ENCODE results near the gene ELMO1. TPM values are rescaled to one million over a fixed set of nuclear protein-coding genes. Genes with fewer than 3 reads are reported as not detected.

Gene ELMO1
- total RNA-seq, 1 experiment from 2014 or later: not detected

DNA sequence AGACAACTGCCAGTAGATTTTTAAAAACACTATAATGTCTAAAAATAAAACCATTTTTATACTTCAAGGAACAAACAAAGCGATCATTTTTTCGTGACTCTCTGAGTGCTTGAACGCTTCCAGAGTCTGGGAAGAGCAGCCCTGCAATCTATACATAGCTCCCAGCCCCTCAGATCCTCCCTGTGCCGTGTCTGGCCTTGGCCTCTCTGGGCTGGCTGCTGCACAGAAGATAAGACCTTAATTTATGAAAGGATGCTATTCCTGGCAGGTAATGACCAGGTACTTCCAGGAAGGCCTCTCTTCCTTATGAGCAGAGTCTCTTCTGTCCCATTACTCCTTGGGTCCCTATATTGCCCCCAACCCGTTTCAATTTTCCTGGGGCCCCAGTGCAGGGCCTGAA, 523.5 kb downstream of the ELMO1 start:
- Histone ChIP-seq H2AFZ (ENCODE audit: low read length) (no peak overlapping the region), H3K36me3 (ENCODE audit: low read depth, low read length) (no peaks in the 10 kb centered on the region), H3K9me3 (ENCODE audit: low read length) (no peaks in the 10 kb centered on the region), H4K20me1 (ENCODE audit: low read length) (no peaks in the 10 kb centered on the region), H3K27ac (ENCODE audit: low read length) (no peak overlapping the region), H3K79me2 (ENCODE audit: low read length) (no peaks in the 10 kb centered on the region), H3K9me2 (replicated peaks; ENCODE audit: low read length) (no peaks in the 10 kb centered on the region), H3K4me1 (ENCODE audit: insufficient read depth, low read length) (no peaks in the 10 kb centered on the region), H3F3A (ENCODE audit: low read length, unreplicated experiment) (no peaks in the 10 kb centered on the region), H3K4me2 (ENCODE audit: low read length) (no peak overlapping the region), H3K27me3 (ENCODE audit: low read length) (no peaks in the 10 kb centered on the region), H3K4me3 (ENCODE audit: low read length) (no peak overlapping the region), H3K9ac (ENCODE audit: low read length) (no peak overlapping the region)
- intact Hi-C loops (cut with micrococcal nuclease): no loop called here
- no peak for ATAC-seq
- ChIA-PET CTCF (no interaction called here), POLR2A (ENCODE audit: unreplicated experiment) (no interaction called here)
- TF ChIP-seq, protein P1, sequence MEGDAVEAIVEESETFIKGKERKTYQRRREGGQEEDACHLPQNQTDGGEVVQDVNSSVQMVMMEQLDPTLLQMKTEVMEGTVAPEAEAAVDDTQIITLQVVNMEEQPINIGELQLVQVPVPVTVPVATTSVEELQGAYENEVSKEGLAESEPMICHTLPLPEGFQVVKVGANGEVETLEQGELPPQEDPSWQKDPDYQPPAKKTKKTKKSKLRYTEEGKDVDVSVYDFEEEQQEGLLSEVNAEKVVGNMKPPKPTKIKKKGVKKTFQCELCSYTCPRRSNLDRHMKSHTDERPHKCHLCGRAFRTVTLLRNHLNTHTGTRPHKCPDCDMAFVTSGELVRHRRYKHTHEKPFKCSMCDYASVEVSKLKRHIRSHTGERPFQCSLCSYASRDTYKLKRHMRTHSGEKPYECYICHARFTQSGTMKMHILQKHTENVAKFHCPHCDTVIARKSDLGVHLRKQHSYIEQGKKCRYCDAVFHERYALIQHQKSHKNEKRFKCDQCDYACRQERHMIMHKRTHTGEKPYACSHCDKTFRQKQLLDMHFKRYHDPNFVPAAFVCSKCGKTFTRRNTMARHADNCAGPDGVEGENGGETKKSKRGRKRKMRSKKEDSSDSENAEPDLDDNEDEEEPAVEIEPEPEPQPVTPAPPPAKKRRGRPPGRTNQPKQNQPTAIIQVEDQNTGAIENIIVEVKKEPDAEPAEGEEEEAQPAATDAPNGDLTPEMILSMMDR (conservative IDR thresholded peaks at IDR 0.05; ENCODE audit: low read depth, low read length): no peak
- TF ChIP-seq EZH2 (IDR thresholded peaks at IDR 0.05; ENCODE audit: low read length, unreplicated experiment): no peak
- no TSS peak for BruUV-seq (replicated peaks)
- no peak for DNase-seq

DNA sequence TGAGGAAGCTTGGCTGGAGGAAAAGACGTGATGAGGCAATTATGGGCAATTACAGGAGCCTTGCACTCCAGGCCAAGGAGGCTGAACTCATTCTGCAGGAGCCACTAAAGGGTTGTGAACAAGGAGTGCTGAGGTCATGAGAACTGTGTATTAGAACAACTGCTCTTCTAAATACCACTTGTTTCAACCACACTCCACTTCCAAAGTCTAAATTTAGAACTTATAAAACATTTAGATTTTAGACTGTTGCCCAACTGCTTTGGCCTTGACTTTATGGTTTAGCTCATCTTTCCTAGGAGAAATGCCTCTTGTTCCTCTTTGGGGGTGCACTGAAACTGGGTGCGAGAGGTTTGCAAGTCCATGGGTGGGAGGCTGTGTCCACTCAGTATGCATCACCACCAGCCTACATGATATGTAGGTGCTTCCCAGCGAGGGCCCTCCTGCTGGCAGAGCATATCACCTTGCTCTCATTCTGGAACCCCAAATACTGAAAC, 524.7 kb downstream of the ELMO1 start:
- POLR2A ChIA-PET (ENCODE audit: unreplicated experiment): no interaction called here
- no peak overlapping the region for H3K4me2 ChIP-seq (ENCODE audit: low read length)
- H2AFZ ChIP-seq (ENCODE audit: low read length): no peak overlapping the region
- no peaks in the 10 kb centered on the region for H3K9me3 ChIP-seq (ENCODE audit: low read length)
- DNase-seq: no peak
- H3K36me3 ChIP-seq (ENCODE audit: low read depth, low read length): no peaks in the 10 kb centered on the region
- TF ChIP-seq EZH2 (IDR thresholded peaks at IDR 0.05; ENCODE audit: low read length, unreplicated experiment): no peak
- TF ChIP-seq EZH2phosphoT487 (IDR thresholded peaks at IDR 0.05; ENCODE audit: borderline replicate concordance, low read length): no peak
- TF ChIP-seq, protein P1 (conservative IDR thresholded peaks at IDR 0.05; ENCODE audit: low read depth, low read length): no peak
- H3K27ac ChIP-seq (ENCODE audit: low read length): no peak overlapping the region
- intact Hi-C loops (cut with micrococcal nuclease): no loop called here
- H3F3A ChIP-seq (ENCODE audit: low read length, unreplicated experiment): no peaks in the 10 kb centered on the region
- H3K4me1 ChIP-seq (ENCODE audit: insufficient read depth, low read length): no peaks in the 10 kb centered on the region
- CTCF ChIA-PET: no interaction called here
- no peaks in the 10 kb centered on the region for H3K27me3 ChIP-seq (ENCODE audit: low read length)
- no TSS peak for BruUV-seq (replicated peaks)
- H3K79me2 ChIP-seq (ENCODE audit: low read length): no peaks in the 10 kb centered on the region
- no peak for ATAC-seq
- H3K9me2 ChIP-seq (replicated peaks; ENCODE audit: low read length): no peaks in the 10 kb centered on the region
- no peak overlapping the region for H3K4me3 ChIP-seq (ENCODE audit: low read length)
- no peaks in the 10 kb centered on the region for H4K20me1 ChIP-seq (ENCODE audit: low read length)
- H3K9ac ChIP-seq (ENCODE audit: low read length): no peak overlapping the region

DNA sequence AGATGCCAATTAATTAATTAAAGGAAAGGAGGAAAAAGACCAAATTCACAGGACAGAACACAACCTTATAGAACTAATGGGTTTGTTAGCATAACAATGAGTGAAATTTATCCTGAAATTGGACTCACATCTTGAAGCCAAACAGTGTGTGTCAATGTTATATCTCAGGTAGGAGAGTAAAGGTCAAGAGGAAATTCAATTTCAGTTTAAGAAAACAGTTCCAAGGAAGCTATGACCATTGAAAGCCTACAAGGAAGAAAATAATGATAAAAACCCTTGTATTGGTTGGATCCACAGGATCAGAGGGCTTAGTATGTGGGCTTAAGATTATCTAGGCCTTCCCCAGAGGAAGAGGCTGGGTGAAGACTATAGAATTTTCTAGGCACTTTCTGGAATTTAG, 525.5 kb downstream of the ELMO1 start:
- Histone ChIP-seq H3K4me3 (ENCODE audit: low read length) (no peak overlapping the region), H3K27ac (ENCODE audit: low read length) (no peak overlapping the region), H4K20me1 (ENCODE audit: low read length) (no peaks in the 10 kb centered on the region), H3K4me2 (ENCODE audit: low read length) (no peak overlapping the region), H2AFZ (ENCODE audit: low read length) (no peak overlapping the region), H3F3A (ENCODE audit: low read length, unreplicated experiment) (no peaks in the 10 kb centered on the region), H3K36me3 (ENCODE audit: low read depth, low read length) (no peaks in the 10 kb centered on the region), H3K4me1 (ENCODE audit: insufficient read depth, low read length) (no peaks in the 10 kb centered on the region), H3K79me2 (ENCODE audit: low read length) (no peaks in the 10 kb centered on the region), H3K9me2 (replicated peaks; ENCODE audit: low read length) (no peaks in the 10 kb centered on the region), H3K27me3 (ENCODE audit: low read length) (no peaks in the 10 kb centered on the region), H3K9me3 (ENCODE audit: low read length) (no peaks in the 10 kb centered on the region), H3K9ac (ENCODE audit: low read length) (no peak overlapping the region)
- no peak for DNase-seq
- no TSS peak for BruUV-seq (replicated peaks)
- no peak for ATAC-seq
- TF ChIP-seq EZH2phosphoT487 (IDR thresholded peaks at IDR 0.05; ENCODE audit: borderline replicate concordance, low read length) (no peak), EZH2 (IDR thresholded peaks at IDR 0.05; ENCODE audit: low read length, unreplicated experiment) (no peak)
- TF ChIP-seq, protein P1 (conservative IDR thresholded peaks at IDR 0.05; ENCODE audit: low read depth, low read length): no peak
- intact Hi-C loops (cut with micrococcal nuclease): no loop called here
- POLR2A ChIA-PET (ENCODE audit: unreplicated experiment): no interaction called here
- CTCF ChIA-PET: no interaction called here
